T-helper 2 cell (primary cell): ENCODE data around the gene B3GLCT.

Experiments
- DNase-seq, 5 experiments: peaks; one replicate each; pipeline versions ENCODE4 v3.0.0 to v3.0.0-alpha.2; 2012 to 2022
- total RNA-seq, 2 donors: gene quantifications; one replicate each; lab custom pipeline; 2026; lab: John Stamatoyannopoulos, UW

B3GLCT gene
- total RNA-seq, result 10.3 to 11.7 reads per million in 2 donors

GRCh38 chr13:31199849-31200636 is at the start of gene B3GLCT:
TSS of gene B3GLCT (plus strand) at chr13:31199975. CDS start at chr13:31200085, 110 bp downstream.
- peak; percentile 62 to 88 (median 68) for DNase-seq

DNA sequence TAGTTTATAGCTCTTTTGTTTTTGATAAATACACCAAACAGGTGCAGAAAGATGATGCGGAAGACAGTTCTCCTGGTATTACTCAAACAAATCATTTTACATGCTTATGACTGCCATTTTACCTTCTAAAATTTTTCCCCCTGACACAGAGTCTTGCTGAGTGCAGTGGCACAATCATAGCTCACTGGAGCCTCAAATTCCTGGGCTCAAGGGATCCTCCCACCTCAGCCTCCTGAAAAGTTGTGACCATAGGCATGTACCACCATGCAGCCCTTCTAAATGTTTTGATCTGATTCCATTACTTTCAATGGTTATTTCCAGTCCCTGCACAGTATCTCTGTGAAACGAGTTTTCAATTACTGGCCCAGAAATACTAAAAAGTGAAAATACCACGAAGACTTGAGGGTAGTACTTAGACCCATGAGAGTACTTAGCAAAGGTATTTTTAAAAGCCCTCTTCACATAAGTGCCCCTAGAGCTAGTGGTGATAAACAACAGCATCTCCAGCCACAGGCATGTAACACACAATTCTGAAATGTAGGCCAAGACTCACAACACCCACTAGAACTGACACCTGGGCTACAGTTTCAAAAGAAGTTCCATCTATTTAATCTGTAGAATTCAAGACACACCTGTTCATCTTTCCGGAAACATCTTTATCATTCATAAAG is 49.3 kb upstream of the B3GLCT start:
- no peak for DNase-seq

GRCh38 chr13:31151837-31152236 is 47.9 kb upstream of the B3GLCT start:
- no peak for DNase-seq

- DNase-seq, result no peak
Measured at GRCh38 chr13:31154939-31155338, 44.8 kb upstream of the B3GLCT start.

- DNase-seq, result peak in 1 of 5 experiments; percentile 65
Measured at GRCh38 chr13:31159306-31159705, 40.5 kb upstream of the B3GLCT start.

DNA sequence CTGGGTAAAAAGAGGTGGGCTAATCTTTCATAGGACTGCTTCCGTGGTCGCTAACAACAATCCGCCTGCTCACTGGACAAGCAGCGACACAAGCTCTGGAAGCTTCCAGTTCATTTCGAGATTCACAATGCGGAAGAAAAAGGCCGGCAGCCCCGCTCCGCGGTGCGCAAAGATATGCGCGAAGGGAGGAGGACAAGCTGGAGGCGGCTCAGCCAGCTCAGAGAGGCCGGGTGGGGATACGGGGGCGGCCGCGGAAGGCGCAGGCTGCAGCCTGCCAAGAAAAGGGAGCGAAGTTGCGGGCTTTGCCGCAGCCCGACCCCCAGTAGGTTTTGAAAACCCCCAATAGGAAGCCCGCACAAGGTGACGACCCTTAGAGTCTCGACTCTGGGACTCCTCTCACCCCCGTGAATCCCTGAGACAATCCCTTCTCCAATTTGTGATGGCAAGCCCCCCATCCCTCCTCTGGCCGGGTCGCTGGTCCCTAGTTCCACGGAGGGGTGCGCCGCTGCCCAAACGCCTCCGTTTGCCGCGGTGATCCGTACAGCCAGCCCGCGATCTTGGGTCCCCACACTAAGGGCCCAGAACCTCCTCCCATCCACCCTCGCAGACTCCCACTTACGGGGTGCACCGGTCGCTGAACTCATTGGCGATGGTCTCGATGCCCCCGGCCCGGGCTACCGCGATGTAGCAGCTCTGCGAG is 38.8 kb upstream of the B3GLCT start:
- DNase-seq, result peak in 4 of 5 experiments; percentile 32 to 88 (median 44)

DNA sequence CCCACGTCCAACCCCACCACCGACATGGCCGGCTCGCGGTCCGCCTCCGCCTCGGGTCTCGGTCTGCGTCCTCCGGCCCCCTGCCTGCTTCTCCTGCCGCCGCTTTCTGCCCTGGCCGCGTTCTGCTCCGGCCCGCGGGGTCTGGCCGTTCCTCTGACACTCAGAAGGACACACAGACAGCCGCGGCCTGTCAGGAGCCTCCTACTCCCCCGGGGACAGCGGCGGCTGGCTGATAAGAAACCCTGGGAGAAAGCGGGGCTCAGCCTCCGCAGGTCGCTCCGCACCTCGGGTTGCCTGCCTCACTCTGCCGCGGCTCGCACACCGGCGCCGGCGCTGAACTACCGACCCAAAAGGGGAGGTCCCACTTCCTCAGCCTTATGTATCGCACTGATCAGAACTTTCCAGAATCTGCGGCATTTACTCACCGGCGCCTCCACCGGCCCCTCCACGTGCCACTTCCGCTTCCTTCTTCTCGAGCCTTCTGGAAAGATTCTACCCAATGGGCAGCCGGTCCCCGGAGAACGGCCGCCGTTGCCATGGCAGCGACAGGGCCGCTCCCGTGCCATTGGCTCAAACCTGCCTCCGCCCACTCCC is 38.1 kb upstream of the B3GLCT start, which contains the start of gene HSPH1:
TSS of gene HSPH1 (minus strand) at position 348 of the 594 bp plus-strand sequence. CDS start at position 26, 322 bp downstream.
- peak; percentile 95 to 100 (median 99) for DNase-seq

GRCh38 chr13:31162151-31163008 is 37.4 kb upstream of the B3GLCT start:
- DNase-seq, result peak; percentile 84 to 100 (median 94)

DNA sequence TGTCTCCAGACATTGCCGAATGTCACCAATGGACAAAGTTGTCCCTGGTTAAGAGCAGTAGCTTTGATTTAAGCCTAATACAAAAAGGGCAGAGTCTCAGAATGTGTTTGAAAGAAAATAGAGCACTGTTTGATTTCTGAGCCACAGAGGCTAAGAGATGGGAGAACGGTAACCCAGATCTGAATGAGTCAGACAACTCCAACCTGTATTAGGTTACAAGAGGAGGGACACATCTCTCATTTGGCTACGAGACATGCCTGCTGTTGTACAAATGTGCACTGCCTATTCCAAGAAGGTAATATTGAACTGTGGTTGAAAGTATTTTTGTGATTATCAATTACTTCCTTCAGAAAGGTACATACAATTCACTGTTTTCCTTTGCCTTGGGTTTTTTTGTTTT is 33.2 kb upstream of the B3GLCT start:
- DNase-seq, result no peak

- peak in 1 of 5 experiments; percentile 48 for DNase-seq
Measured at GRCh38 chr13:31167490-31167889, 32.3 kb upstream of the B3GLCT start.

DNA sequence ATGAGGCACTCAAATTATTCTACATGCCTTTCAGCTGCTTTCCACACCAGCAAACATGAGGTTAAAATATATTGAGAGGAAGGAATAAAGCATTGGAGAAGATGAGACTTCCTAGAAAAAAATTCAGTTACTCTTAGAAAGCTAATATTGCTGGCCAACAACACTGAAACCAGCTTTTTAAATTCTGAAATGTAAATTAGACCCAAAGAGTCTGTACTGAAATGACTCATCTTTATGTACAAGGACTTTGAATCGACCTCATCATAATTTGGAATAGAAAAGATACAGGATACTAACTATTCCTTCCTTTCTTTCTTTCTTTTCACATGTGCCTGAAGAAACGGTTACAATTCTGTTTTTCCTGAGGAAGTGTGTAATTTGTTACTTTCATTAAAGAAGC is 31.6 kb upstream of the B3GLCT start:
- no peak for DNase-seq

DNA sequence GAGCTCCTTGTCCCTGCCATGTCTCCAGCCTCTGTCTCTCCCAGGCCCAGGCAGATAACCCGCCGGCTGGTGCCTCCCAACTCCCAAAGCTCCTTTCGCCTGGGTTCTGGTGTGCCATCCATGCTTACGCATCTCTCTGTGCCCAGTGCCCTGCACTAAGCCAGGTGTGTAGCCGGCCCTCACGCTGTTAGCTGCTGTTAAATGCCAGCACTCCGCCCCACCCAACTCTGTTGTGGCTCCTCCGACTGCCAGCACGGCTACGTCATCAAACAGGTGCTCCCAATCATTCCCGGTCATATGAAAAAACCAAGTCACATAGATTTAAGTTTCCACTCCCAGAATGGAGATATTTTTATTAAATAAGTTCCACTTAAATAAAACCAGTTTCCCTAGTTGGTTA is 31.0 kb upstream of the B3GLCT start:
- DNase-seq, result no peak

- no peak for DNase-seq
Measured at GRCh38 chr13:31172001-31172400, 27.8 kb upstream of the B3GLCT start.

- DNase-seq, result no peak
Measured at GRCh38 chr13:31172535-31172934, 27.2 kb upstream of the B3GLCT start.

DNA sequence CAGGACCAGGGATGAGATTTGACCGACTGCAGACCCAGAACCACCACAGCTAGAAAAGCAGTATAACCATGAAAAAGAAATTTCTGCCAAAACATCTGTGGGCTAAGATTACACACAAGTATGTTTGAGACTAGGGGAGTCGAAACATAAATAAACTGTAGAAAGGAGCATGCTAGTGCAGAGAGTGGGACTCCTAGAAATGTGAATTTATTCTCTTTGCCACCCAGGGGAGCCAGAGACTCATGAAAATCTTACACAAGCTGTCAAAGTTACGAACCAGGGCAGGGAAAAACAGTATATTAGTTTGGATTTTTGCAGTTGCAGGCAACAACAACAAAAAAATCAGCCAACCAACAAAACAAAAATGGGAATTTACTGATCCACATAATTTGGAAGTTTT is 25.8 kb upstream of the B3GLCT start:
- no peak for DNase-seq

GRCh38 chr13:31175847-31176532 is 23.8 kb upstream of the B3GLCT start:
- DNase-seq, result no peak

DNA sequence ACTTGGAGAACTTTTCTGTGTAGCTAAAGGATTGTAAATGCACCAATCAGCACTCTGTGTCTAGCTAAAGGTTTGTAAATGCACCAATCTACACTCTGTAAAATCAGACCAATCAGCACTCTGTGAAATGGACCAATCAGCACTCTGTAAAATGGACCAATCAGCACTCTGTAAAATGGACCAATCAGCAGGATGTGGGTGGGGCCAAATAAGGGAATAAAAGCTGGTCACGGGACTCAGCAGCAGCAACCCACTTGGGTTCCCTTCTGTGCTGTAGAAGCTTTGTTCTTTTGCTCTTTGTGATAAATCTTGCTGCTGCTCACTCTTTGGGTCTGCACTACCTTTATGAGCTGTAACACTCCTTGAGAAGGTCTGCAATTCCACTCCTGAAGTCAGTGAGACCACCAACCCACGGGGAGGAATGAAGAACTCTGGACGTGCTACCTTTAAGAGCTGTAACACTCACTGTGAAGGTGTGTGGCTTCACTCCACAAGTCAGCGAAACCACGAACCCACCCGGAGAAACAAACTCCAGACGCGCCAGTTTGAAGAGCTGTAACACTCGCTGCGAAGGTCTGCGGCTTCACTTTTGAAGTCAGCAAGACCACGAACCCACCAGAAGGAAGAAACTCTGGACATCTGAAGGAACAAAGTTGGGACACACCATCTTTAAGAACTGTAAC is 21.8 kb upstream of the B3GLCT start:
- DNase-seq, result peak in 2 of 5 experiments; percentile 18 to 34

DNA sequence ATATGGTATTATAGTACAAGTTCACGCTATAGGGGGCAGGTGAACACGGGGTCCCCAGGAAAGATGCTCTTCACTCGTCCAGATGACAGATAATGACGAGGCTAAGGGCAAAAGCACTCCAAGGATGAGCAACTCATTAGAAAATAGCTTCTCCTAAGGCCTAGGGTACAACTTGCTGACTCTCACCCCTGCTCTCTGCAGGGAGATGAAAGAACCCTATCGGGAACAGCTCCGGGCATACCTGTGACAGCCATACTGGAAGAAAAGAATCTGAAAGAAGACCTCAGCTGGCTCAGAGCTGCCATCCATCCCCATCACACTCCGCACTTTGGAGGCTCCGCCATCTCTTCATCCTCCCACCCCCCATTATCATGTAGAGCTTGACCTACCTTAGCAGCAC is 20.5 kb upstream of the B3GLCT start:
- DNase-seq, result no peak

DNA sequence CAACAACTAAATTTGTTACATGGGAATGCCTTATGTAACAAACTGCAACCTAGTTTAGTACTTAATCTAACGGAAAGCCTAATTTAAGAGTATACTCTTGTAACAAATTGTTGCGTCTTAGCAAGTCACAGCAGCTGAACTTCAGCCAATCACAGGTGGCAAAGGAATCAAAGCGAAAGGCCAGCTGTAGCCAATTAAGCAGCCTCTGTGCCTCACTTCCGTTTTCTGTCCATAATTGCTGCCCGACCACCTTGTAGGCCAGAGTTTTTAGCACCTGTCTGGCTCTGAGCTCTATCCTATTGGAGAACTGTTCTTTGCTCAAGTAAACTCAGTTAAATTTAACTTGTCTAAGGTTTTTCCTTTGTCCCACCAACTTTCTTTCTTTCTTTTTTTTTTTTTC is 20.0 kb upstream of the B3GLCT start:
- DNase-seq, result no peak

GRCh38 chr13:31182987-31183386 is 16.8 kb upstream of the B3GLCT start:
- no peak for DNase-seq

DNA sequence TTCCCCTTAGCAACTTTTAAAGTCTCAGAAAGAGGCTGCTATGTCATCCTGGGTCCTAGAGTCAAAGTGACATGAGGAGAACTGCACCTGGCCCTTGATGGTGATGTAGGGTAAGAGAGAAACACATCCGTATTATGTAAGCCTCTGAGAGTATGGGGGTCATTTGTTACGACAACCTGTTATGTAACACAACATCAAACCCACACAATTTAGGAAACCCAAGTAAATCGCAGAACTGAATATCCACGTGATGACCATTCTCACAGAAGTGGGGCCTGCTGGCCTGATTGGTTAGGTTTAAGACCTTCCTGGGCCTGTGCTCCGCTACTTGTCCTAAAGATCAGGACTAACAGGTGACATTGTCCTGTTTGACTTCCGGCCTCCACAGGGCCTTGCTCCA is 15.3 kb upstream of the B3GLCT start:
- no peak for DNase-seq
